Measurements from ENCODE around the gene POGZ.

DNA sequence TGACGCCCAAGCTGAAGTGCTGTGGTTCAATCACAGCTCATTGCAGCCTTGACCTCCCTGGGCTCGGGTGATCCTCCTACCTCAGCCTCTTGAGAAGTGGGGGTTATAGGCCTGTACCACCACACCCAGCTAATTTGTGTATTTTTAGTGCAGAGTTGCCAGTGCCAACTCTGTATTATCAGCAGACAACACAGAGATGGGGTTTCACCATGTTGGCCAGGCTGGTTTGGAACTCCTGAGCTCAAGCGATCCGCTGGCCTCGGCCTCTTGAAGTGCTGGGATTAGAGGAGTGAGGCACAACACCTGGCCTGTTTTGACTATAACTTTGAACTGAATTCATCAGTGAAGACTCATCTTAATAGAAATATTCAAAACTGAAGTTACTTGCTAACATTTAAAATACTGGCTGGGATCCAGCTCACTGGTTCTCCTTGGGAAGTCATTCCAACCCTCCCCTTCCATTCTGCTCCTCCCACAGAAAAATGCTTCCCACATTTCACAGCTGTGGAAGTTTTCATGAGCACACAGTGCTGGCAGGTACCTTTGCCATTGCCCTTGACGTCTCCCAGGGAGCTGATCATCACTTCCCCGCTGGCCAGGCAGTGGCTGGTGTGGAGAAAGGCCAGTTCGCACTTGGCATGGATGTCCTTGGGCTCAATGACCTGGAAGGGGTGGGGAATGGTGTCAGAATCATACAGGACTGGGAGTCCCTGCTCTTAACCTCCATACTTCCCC is 91.5 kb downstream of the POGZ start:
- no peak for TF ChIP-seq POLR2A (IDR thresholded peaks at IDR 0.05; ENCODE audit: low read depth)
- TF ChIP-seq, protein P1, sequence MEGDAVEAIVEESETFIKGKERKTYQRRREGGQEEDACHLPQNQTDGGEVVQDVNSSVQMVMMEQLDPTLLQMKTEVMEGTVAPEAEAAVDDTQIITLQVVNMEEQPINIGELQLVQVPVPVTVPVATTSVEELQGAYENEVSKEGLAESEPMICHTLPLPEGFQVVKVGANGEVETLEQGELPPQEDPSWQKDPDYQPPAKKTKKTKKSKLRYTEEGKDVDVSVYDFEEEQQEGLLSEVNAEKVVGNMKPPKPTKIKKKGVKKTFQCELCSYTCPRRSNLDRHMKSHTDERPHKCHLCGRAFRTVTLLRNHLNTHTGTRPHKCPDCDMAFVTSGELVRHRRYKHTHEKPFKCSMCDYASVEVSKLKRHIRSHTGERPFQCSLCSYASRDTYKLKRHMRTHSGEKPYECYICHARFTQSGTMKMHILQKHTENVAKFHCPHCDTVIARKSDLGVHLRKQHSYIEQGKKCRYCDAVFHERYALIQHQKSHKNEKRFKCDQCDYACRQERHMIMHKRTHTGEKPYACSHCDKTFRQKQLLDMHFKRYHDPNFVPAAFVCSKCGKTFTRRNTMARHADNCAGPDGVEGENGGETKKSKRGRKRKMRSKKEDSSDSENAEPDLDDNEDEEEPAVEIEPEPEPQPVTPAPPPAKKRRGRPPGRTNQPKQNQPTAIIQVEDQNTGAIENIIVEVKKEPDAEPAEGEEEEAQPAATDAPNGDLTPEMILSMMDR (IDR thresholded peaks at IDR 0.05): no peak
- no peak for TF ChIP-seq POLR2AphosphoS5 (IDR thresholded peaks at IDR 0.05)
